CD4-positive, alpha-beta T cell treated with Interleukin-4 for 4 hours (primary cell): Measurements from ENCODE around the gene KLHL36.
"Not testable (repeated sequence)": the region's sequence is repeated elsewhere in the genome, so short reads cannot be mapped to it uniquely, and the experiment has no call there.

Experiments
- DNase-seq: peaks from one replicate; pipeline ENCODE4 v3.0.0-alpha.2; 2020

The KLHL36 gene

DNA sequence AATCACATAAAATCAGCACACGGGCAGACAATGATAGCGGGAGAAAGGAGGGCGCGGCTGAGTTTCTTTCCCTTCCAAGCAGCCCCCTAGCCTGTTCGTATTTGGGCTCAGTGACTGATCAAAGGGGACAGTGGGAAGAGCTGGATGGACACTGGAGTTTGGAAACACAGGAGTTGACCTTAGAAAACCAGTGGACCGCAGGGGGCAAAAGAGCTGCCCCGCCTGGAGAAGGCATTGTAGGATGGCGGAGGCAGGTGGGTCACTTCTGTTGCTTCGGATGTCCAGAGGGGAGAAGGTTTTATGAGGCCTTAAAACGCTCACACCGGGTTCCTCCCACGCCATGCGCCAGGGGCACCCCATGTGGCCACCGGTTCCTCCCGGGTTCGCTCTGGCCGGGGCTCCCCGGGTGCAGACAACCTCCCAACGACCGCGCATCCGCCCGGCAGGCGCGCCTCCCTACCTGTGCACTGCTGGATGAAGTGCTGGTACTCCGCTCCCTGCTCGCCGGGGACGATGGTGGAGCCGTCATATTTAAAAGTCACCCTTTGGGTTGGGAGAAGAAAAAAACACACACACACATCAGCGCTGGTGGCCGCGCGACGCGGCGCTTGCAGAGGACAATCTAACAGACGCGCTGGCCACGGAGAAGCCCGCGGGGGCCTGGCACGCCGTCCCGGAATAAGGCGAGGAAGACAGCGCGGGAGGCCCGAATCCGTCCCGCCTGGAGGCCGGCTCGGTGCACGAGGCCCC lies 31.1 kb upstream of the KLHL36 start:
- no peak for DNase-seq

DNA sequence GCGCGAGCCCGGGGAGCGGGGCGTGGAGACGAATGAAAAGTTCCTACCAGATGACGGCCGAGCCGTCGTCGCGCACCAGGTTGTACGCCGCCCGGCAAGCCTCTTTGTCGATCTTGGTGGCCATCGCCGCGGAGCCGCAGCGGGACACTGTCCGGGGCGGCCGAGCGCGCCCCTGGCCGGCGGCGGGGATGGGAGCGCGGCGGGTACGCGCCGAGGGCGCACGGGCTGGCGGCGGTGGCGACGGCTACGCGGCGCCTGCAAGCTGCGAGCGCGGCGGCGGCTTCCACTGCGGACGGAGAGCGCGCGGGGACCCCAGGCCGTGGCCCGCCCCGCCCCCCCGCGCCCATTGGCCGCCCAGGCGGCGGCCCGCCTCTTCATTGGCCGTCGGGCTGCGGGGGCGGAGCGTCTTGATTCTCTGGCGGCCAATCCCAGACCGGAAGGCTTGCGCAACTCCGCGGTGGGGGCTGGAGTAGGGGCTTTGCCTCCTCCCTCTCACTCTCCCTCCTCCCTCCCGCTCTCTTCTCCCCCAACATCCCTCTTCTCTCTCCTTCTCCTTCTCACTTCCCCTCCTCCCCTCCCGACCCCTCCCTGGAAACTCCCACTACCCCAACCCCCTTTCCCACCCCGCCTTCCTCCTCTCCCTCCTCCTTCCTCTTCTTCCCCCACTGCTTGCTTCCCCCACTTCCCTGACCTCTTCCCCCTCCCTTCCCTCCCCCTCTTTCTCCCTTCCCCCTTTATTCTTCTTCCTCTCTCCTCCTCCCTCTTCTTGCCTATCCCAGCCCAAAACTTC lies 30.3 kb upstream of the KLHL36 start, which contains the start of gene COTL1:
Gene COTL1, minus strand, starts transcription at position 288 of the 790 bp plus-strand sequence. Its CDS starts 164 bp downstream, at position 124.
- peak; percentile 94 for DNase-seq

GRCh38 chr16:84618581-84619460 lies 29.5 kb upstream of the KLHL36 start:
- DNase-seq = no peak

- not testable (repeated sequence) for DNase-seq
These were observed 27.4 kb upstream of the KLHL36 start for GRCh38 chr16:84620913-84621312.

GRCh38 chr16:84625556-84625955 lies 22.8 kb upstream of the KLHL36 start:
- DNase-seq = no peak

DNA sequence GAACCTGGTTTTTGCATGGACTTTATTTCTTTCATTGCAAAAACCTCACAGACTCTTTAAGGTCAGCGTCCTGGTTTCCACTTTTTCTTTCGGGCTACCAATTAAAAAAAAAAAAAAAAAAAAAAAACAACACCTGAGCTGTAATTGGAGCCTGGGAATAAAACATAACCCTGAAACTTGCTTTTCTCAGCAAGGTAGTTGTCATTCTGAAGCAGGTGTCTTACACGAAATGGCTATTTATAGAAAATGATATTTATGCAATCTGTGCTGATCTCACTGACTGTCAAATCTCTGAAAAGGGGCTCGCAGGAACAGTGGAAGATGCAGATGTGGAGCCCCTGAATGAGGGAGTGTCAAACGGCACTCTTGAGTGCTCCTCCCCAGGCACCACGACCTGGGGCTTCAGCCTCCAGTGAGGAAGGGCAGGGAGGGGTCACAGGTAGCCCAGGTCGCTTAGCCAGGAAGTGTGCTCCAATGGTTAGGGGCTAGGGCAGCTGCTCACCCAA lies 20.0 kb upstream of the KLHL36 start:
- no peak for DNase-seq

DNA sequence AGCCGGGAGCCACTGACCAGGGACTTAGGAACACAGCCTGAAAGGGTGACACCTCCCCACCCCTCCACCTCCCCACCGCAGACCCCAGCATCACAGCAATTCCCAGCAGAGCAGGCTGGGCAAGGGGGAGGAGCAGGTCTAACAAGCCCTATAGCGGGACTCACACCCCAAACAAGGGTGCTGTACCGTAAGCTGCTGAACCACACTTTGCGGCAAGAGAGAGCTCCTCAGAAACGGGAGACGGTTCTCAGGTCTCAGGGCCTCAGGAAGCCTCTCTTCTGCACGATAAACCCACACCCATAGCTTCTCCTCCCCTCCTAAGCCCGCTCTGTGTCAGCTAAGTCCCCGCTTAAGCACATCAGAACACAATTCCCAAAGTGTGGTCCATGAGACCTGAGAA lies 18.7 kb upstream of the KLHL36 start:
- DNase-seq = no peak

DNA sequence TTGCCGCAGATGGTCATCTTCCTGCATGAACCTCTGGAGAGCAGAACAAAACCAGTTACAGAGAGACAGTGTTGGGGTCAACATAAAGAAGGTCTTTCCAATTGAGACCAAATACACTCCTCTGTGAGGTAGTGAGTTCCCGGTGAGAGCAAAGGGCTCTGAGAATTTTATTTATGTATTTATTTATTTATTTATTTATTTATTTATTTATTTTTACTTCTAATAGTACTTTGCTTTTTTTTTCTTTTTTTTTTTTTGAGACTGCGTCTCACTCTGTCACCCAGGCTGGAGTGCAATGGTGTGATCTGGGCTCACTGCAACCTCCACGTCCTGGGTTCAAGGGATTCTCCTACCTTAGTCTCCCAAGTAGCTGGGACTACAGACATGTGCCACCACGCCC lies 18.3 kb upstream of the KLHL36 start:
- DNase-seq = no peak

- no peak for DNase-seq
These were observed 17.7 kb upstream of the KLHL36 start for GRCh38 chr16:84630446-84631152.

DNA sequence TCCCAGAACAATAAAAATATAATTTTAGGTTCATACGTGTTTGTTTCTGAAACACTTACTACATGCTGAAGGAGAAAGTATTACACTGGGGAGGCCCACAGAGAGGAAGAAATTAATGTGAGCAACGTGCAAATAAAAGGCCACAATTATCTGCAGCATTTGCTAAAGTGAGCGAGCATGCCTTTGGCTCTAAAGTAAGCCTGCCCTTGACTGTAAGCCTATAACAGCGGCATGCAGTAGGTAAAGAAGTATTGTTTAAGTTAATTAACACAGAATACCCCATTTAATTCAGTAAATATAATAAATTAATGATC lies 17.2 kb upstream of the KLHL36 start:
- DNase-seq = no peak

DNA sequence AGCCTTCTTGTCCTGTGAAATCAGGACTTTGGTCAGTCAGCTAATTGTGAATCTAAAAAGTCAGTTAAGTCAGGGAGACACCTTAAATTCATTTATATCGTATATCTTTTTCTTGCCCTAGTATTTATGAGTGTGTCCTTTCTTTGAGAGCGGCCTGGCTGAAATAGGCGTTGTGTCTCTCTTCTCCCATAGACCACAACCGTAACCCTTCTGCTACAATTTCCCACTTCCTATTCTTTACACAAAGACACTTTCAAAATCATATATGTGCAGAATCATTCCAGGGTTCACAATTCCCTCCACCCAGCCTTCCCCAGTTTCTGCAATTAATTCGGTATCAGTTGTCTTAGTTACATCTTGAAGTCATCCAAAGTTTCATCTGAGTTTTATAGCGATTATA lies 16.4 kb upstream of the KLHL36 start:
- DNase-seq = no peak

GRCh38 chr16:84632862-84633261 lies 15.4 kb upstream of the KLHL36 start:
- not testable (repeated sequence) for DNase-seq

GRCh38 chr16:84633622-84634021 lies 14.7 kb upstream of the KLHL36 start:
- no peak for DNase-seq

DNA sequence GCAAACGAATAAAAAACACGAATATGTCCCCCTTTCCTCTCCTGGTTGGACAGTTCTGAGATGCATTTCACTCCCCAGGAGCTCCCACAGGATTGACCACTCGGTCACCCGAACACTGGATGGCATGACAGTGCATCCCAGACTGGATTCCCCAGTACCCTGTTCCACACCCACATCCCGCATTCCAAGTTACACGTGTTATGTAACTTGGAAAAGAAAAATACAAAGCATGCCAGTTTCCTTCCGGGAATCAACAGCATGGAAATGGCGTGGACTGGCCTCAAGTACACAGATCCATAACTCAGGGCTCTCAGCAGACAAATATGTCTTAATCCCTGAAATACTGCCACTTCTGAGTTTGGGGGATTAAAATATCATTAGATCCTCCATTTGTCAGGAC lies 12.6 kb upstream of the KLHL36 start:
- no peak for DNase-seq

DNA sequence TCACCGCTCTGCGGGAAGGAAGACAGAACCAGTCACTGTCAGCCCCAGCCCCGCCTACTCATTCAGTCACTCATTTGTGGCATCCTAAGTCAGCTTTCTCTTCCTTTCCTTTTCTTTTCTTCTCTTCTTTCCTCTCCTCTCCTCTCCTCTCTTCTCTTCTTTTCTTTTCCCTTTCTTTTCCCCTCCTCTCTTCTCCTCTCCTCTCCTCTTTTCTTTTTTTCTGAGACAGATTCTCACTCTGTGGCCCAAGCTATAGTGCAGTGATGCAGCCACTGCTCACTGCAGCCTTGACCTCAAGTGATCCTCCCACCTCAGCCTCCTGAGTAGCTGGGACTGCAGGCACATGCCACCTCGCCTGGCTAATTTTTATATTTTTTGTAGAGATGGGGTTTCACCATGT lies 10.6 kb upstream of the KLHL36 start:
- no peak for DNase-seq

DNA sequence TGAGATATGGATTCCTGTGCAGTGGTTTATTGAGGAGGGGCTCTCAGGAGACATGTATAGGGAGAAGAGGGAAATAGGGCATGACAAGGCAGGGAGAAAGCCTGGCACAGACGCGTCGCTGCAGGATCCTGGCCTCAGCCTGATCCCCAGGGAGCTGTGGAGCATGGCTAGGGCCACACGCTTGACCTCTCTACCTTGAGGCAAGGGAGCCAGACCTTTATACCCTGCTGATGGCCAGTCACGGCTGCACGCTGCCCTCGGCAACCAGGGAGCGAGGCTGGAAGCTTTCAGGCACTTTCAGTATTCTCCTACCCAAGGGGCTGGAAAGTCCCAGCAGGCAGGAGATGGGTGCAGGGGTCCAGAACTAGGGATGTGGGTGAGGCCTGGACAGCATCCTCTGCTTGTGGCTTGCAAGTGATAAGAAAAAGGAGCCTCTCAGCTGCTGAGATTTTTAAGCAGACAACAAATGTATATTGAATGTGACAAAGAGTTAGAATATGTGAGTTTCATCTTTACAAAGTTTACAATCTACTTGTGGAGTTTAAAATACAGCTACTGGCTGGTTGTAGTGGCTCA lies 10.0 kb upstream of the KLHL36 start:
- DNase-seq = no peak

DNA sequence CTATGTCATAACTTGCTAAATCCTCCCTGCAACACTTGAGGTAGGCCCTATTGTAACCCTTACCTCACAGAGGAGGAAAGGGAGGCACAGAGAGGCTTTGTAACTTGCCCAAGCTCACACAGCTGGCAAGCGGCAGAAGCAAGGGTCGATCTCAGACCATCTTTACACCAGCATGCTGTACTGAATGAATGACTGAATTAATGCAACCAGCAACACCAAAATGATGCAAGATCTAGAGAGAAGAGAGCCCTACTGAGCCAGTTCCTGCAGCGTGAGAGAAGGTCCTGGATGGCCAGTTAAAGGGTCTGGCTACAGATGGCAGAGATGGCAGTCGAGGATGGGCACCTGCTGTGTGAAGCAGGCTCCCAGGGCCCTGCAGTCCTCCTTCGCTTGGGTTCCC lies 8.2 kb upstream of the KLHL36 start:
- DNase-seq = no peak

GRCh38 chr16:84641643-84642358 lies 6.5 kb upstream of the KLHL36 start:
- DNase-seq = no peak

DNA sequence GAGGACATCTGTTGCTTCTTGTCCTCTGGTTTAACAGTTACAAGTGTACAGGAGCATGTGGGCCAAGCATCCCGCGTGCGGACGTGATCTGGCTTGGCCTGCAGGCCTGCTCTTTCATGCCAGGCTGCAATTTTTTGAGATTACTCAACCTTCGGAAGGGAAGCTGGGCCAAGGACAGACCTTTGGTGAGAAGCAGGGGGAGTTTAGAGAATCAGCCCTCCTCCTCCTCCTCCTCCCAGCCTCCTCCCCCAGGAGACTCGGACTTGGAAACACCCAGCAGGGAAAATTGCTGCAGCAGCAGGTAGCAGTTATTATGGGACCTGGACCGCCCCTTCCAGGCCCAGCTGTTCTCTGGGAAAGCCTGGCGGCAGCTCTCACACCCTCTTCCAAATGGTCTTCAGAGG lies 5.1 kb upstream of the KLHL36 start:
- no peak for DNase-seq

GRCh38 chr16:84643674-84644073 lies 4.6 kb upstream of the KLHL36 start:
- DNase-seq = no peak
